Smooth muscle cell of bladder (primary cell): Measurements from ENCODE around the gene KIAA1210. TPM values are rescaled to one million over a fixed set of nuclear protein-coding genes. Genes with fewer than 3 reads are reported as not detected.

Experiments
- total RNA-seq: library from RNA; depleted of rRNA; stranded (reverse); fragments of >200 nt; gene quantifications from 2 replicates; pipeline ENCODE4 v1.2.3, GENCODE V29; 2014

The KIAA1210 gene
- total RNA-seq, result not detected in 2 replicates

DNA sequence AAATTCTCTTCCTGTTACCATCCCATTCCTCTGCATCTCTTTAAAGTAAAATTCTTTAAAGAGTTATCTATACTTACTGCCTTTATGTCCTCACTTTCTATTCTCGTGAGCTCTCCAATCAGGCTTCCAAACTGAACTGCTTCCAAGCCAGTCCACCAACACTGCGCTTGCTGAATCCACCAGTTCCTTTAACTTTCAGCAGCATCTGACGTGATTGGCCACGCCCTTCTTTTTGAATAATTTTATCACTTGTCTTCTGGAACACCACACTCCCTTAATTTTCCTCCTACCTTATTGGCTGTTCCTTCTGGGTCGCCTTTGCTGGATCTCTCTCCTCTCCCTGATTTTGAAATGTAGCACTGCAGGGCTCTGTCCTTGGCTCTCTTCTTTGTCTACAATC lies at the start of gene KIAA1210:
Gene KIAA1210 (minus strand): TSS at position 163 of the 400 bp plus-strand sequence. CDS start 4,170 bp downstream, outside the sequence.

DNA sequence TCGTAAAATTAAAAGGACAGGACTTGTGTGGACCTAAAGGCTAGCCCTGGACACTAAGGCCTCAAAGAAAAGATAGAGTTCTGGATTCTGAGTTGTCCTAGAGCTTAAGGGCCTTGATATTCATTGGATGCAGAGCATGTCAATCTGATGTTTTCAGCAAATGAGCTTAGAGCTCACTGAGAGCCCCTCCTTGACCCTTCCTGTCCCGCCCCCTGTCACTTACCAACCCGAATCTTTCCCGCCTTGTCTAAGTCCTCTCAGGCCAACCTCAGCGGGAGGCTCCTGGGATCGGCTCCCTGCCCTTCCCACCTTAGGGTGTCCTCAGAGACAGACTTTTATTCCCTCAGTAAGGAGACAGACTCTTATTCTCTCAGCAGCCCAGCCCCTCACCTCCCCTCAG lies 54.9 kb downstream of the KIAA1210 start, which contains the start of gene CT47C1:
Gene CT47C1 (plus strand): TSS at position 250 of the 400 bp plus-strand sequence. CDS start 233 bp downstream, outside the sequence.

Other genes with a start within 250 kb of the KIAA1210 start
- 0.28 and 1.8 TPM in 2 replicates for gene LONRF3, start 153.2 kb downstream of the KIAA1210 start, total RNA-seq
- gene CT47C1, start 54.8 kb downstream of the KIAA1210 start, total RNA-seq, result not detected in 2 replicates
- 133 and 143 TPM in 2 replicates for gene PGRMC1, start 108.5 kb upstream of the KIAA1210 start, total RNA-seq